H1 (cell line): ENCODE results near the gene EDA. TPM values are rescaled to one million over a fixed set of nuclear protein-coding genes. Genes with fewer than 3 reads are reported as not detected.

Experiments used
- CTCF ChIA-PET: fragments of 300-600 bp; sonication (Branson Sonifier 250); formaldehyde crosslinking; loops from one replicate; lab custom pipeline; 2021; ENCODE audit not compliant: partially characterized antibody; lab: Charles Lee
- POLR2A ChIA-PET: fragments of 300-600 bp; sonication (Branson Sonifier 250); formaldehyde crosslinking; loops from one replicate; lab custom pipeline; 2021; ENCODE audit warnings: inconsistent platforms; ENCODE audit not compliant: partially characterized antibody; lab: Charles Lee
- DNase-seq, 2 experiments: peaks; one replicate each; pipeline versions ENCODE4 v3.0.0 to v3.0.0-alpha.2; 2010 to 2022; ENCODE audit warnings: low spot score in 2 of 2, low read depth in 1 of 2, mixed read lengths in 1 of 2
- FAIRE-seq: peaks from 2 replicates; lab custom pipeline; 2011; peaks lifted over from hg19 to GRCh38; lab: Jason Lieb, UNC
- H2AFZ ChIP-seq: 2 replicates; pipeline ENCODE4 v1.8.1; 2012; ENCODE audit warnings: low read length, inconsistent platforms
- H2AK5ac ChIP-seq: 2 replicates; pipeline ENCODE4 v1.6.1; 2013; ENCODE audit warnings: low read depth, low read length
- H2BK120ac ChIP-seq: replicated peaks from 2 replicates; pipeline ENCODE3; 2013; ENCODE audit warnings: low read depth, low read length, inconsistent platforms
- H2BK12ac ChIP-seq: 2 replicates; pipeline ENCODE4 v1.6.1; 2013; ENCODE audit warnings: low read depth, low read length
- H2BK15ac ChIP-seq: 2 replicates; pipeline ENCODE4 v1.6.1; 2013; ENCODE audit warnings: low read length
- H2BK20ac ChIP-seq: 2 replicates; pipeline ENCODE4 v1.6.1; 2013; ENCODE audit warnings: low read length
- H2BK5ac ChIP-seq: 2 replicates; pipeline ENCODE4 v1.6.1; 2013; ENCODE audit warnings: low read depth, low read length
- H3K14ac ChIP-seq: 2 replicates; pipeline ENCODE4 v1.6.1; 2013; ENCODE audit warnings: inconsistent platforms; ENCODE audit not compliant: insufficient read length
- H3K18ac ChIP-seq: 2 replicates; pipeline ENCODE4 v1.6.1; 2013; ENCODE audit warnings: low read length; ENCODE audit errors: extremely low read depth
- H3K23ac ChIP-seq: 2 replicates; pipeline ENCODE4 v1.6.1; 2013; ENCODE audit warnings: inconsistent platforms; ENCODE audit not compliant: insufficient read length
- H3K23me2 ChIP-seq: 2 replicates; pipeline ENCODE4 v1.6.1; 2013; ENCODE audit warnings: low read depth, low read length
- H3K27ac ChIP-seq: 2 replicates; pipeline ENCODE4 v1.6.1; 2011; ENCODE audit warnings: low read depth, low read length, inconsistent platforms
- H3K27me3 ChIP-seq, 4 experiments: replicated peaks in 1 of 4; 1 replicate in 1 of 4; 2 replicates in 3 of 4; pipeline versions ENCODE4 v1.6.1 to v1.8.1; 2011 to 2013; ENCODE audit warnings: low read length in 3 of 4, mild to moderate bottlenecking in 3 of 4, inconsistent platforms in 2 of 4, mixed read lengths in 2 of 4, moderate library complexity in 1 of 4; ENCODE audit not compliant: control insufficient read depth in 3 of 4, insufficient read depth in 3 of 4; ENCODE audit errors: extremely low read depth in 1 of 4
- H3K36me3 ChIP-seq, 4 experiments: 2 replicates each; pipeline versions ENCODE4 v1.6.1 to v1.8.1; 2011 to 2013; ENCODE audit warnings: mild to moderate bottlenecking in 4 of 4, low read length in 3 of 4, moderate library complexity in 2 of 4, control low read depth in 1 of 4, inconsistent platforms in 1 of 4; ENCODE audit not compliant: insufficient read depth in 4 of 4, control insufficient read depth in 2 of 4
- H3K4ac ChIP-seq: replicated peaks from 2 replicates; pipeline ENCODE3; 2013; ENCODE audit warnings: low read length, low read depth, mixed read lengths, inconsistent platforms; ENCODE audit not compliant: insufficient read length
- H3K4me1 ChIP-seq, 4 experiments: replicated peaks in 1 of 4; 1 replicate in 1 of 4; 2 replicates in 3 of 4; pipeline versions ENCODE4 v1.6.1 to v1.8.1; 2011 to 2013; ENCODE audit warnings: low read length in 3 of 4, inconsistent platforms in 2 of 4, mixed read lengths in 1 of 4; ENCODE audit not compliant: insufficient read depth in 4 of 4, control insufficient read depth in 3 of 4
- H3K4me2 ChIP-seq, 2 experiments: 2 replicates each; pipeline versions ENCODE4 v1.6.1 to v1.8.1; 2011 to 2013; ENCODE audit warnings: low read depth in 2 of 2, low read length in 2 of 2, control low read depth in 1 of 2, inconsistent platforms in 1 of 2, mild to moderate bottlenecking in 1 of 2; ENCODE audit not compliant: insufficient read depth in 1 of 2
- H3K4me3 ChIP-seq, 4 experiments: fragments of 200-600, 300-600 bp in 1 of 4; sonication (generic), shearing (Covaris generic), sonication (Bioruptor Twin) in 1 of 4; 2 replicates each; pipeline versions ENCODE4 v1.5.1 to v1.8.1; 2011 to 2016; ENCODE audit warnings: low read length in 4 of 4, low read depth in 3 of 4, control low read depth in 2 of 4, inconsistent platforms in 2 of 4, mild to moderate bottlenecking in 2 of 4, mixed read lengths in 1 of 4, moderate library complexity in 1 of 4; ENCODE audit not compliant: insufficient read depth in 2 of 4; ENCODE audit errors: extremely low read depth in 1 of 4
- H3K56ac ChIP-seq: replicated peaks from 2 replicates; pipeline ENCODE3; 2013; ENCODE audit warnings: low read depth, mild to moderate bottlenecking, mixed read lengths, low read length, inconsistent platforms; ENCODE audit not compliant: insufficient read length
- H3K79me1 ChIP-seq: 2 replicates; pipeline ENCODE4 v1.6.1; 2013; ENCODE audit warnings: low read depth, low read length, control low read depth
- H3K79me2 ChIP-seq, 2 experiments: 2 replicates each; pipeline versions ENCODE4 v1.6.1 to v1.8.1; 2012 to 2013; ENCODE audit warnings: low read length in 2 of 2, mild to moderate bottlenecking in 2 of 2, inconsistent platforms in 1 of 2; ENCODE audit not compliant: insufficient read depth in 2 of 2, control insufficient read depth in 1 of 2
- H3K9ac ChIP-seq, 4 experiments: replicated peaks in 1 of 4; 1 replicate in 1 of 4; 2 replicates in 3 of 4; pipeline versions ENCODE4 v1.6.1 to v1.8.1; 2011 to 2013; ENCODE audit warnings: low read depth in 3 of 4, low read length in 3 of 4, control low read depth in 2 of 4, mild to moderate bottlenecking in 2 of 4, moderate library complexity in 2 of 4, inconsistent platforms in 1 of 4; ENCODE audit errors: extremely low read depth in 1 of 4
- H3K9me3 ChIP-seq, 2 experiments: 2 replicates each; pipeline versions ENCODE4 v1.6.1 to v1.8.1; 2012 to 2013; ENCODE audit warnings: mild to moderate bottlenecking in 2 of 2, moderate library complexity in 2 of 2, control low read depth in 1 of 2, inconsistent platforms in 1 of 2, low read depth in 1 of 2, low read length in 1 of 2, mixed read lengths in 1 of 2; ENCODE audit not compliant: insufficient read depth in 2 of 2
- H4K20me1 ChIP-seq, 2 experiments: replicated peaks in 1 of 2; 2 replicates each; pipeline versions ENCODE3 to v1.8.1; 2011 to 2013; ENCODE audit warnings: inconsistent platforms in 2 of 2, low read length in 2 of 2, mild to moderate bottlenecking in 1 of 2; ENCODE audit not compliant: insufficient read depth in 2 of 2, control insufficient read depth in 1 of 2
- H4K5ac ChIP-seq: 2 replicates; pipeline ENCODE4 v1.6.1; 2013; ENCODE audit warnings: low read length, low read depth, mixed read lengths, inconsistent platforms; ENCODE audit not compliant: insufficient read length
- H4K8ac ChIP-seq: 2 replicates; pipeline ENCODE4 v1.8.0; 2013; ENCODE audit warnings: mild to moderate bottlenecking, moderate library complexity, low read length, inconsistent platforms; ENCODE audit not compliant: insufficient read depth; ENCODE audit errors: extremely low read depth
- H4K91ac ChIP-seq: replicated peaks from 2 replicates; pipeline ENCODE3; 2013; ENCODE audit warnings: low read length, mixed read lengths, inconsistent platforms; ENCODE audit not compliant: insufficient read length
- BCL11A ChIP-seq, 2 experiments: IDR thresholded peaks; one replicate each; pipeline ENCODE4 v1.6.1; 2011; ENCODE audit warnings: low read depth in 2 of 2, low read length in 2 of 2, mild to moderate bottlenecking in 2 of 2
- CBX8 ChIP-seq: fragments of 300-800, 300-1000 bp; sonication (generic); IDR thresholded peaks from 2 replicates; pipeline ENCODE4 v1.7.1; 2016; ENCODE audit warnings: low read depth, low read length, borderline replicate concordance
- CHD2 ChIP-seq: IDR thresholded peaks from 2 replicates; pipeline ENCODE4 v1.6.1; 2012; ENCODE audit warnings: low read length, improper control_type of control experiment
- EGR1 ChIP-seq: IDR thresholded peaks from 2 replicates; pipeline ENCODE4 v1.6.1; 2011; ENCODE audit warnings: low read depth, low read length, borderline replicate concordance
- GABPA ChIP-seq: IDR thresholded peaks from 2 replicates; pipeline ENCODE4 v1.6.1; 2011; ENCODE audit warnings: mild to moderate bottlenecking, low read length, moderate library complexity, borderline replicate concordance; ENCODE audit not compliant: insufficient read depth
- RFX5 ChIP-seq: IDR thresholded peaks from 2 replicates; pipeline ENCODE4 v1.6.1; 2011; ENCODE audit warnings: low read depth, low read length, improper control_type of control experiment, borderline replicate concordance
- SRF ChIP-seq: IDR thresholded peaks from 2 replicates; pipeline ENCODE4 v1.6.1; 2011; ENCODE audit warnings: mild to moderate bottlenecking, low read depth, low read length, moderate library complexity
- TAF1 ChIP-seq: IDR thresholded peaks from 2 replicates; pipeline ENCODE4 v1.6.1; 2011; ENCODE audit warnings: mild to moderate bottlenecking, low read depth, low read length
- TEAD4 ChIP-seq: IDR thresholded peaks from 2 replicates; pipeline ENCODE4 v1.6.1; 2012; ENCODE audit warnings: low read depth, low read length, inconsistent platforms, mixed read lengths
- YY1 ChIP-seq: IDR thresholded peaks from 2 replicates; pipeline ENCODE4 v1.6.1; 2011; ENCODE audit warnings: low read depth, mild to moderate bottlenecking, low read length
- WGBS, 2 experiments: shearing (Covaris generic) in 1 of 2; methylation state at CpG; one replicate each; pipeline versions ENCODE4 v1.1.6 to v1.1.7; 2013 to 2015; ENCODE audit warnings: low lambda C conversion rate in 2 of 2, mixed read lengths in 2 of 2, inconsistent platforms in 1 of 2, low coverage in 1 of 2, missing lambda C conversion rate in 1 of 2; ENCODE audit not compliant: insufficient replicate concordance in 2 of 2, insufficient coverage in 1 of 2, insufficient read length in 1 of 2; ENCODE audit errors: extremely low coverage in 1 of 2, missing lambda C conversion rate in 1 of 2; 5-methylcytosine and 5-hydroxymethylcytosine counted together
- polyA plus RNA-seq, 7 experiments: library from polyadenylated mRNA; depleted of rRNA in 3 of 7; stranded (reverse) in 5 of 7; unstranded in 2 of 7; fragments of >200 nt in 5 of 7; fragments of 200-250 nt in 2 of 7; gene quantifications; 1 replicate in 5 of 7; 2 replicates in 1 of 7; 4 replicates in 1 of 7; pipeline versions ENCODE4 v1.2.1 to v1.2.3, GENCODE V29; 2011 to 2013; ENCODE audit warnings: missing spikeins in 2 of 7, mixed read lengths in 2 of 7
- total RNA-seq: library from RNA; stranded (reverse); fragmentation: NEBNext Ultra II Directional; extraction: Animal tissue kit (Norgen Biotek cat#: 25700); gene quantifications from 2 replicates; pipeline ENCODE4 v1.2.1, GENCODE V29; 2021

EDA gene
- total and polyA plus RNA-seq, 2 of the 8 experiments (the other 6 are each of a cell fraction or from before 2014, with no cell fraction given): 7.5 to 10.5 TPM

DNA sequence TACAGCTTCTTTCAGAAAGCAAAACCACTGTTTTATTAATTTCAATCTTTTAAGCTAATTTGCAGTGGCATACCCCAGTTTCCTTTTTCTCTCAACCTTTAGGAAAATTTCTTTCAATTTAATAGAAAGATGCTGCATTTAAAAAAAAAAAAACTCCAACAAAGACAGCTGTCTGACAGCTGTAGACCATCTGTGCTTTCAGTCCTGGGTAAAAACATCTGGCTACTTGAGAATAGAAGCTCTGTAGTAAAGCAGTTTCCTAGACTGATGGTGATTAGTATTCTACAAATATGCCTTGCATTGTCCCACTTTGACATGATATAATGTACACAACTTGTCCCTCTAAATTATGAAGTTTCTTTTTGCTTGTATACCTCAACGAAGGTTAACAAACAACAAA is 197.8 kb downstream of the EDA start:
- no peak overlapping the region for H4K5ac ChIP-seq
- H3K18ac ChIP-seq: no peak overlapping the region
- DNase-seq (no peak), FAIRE-seq (no peak)
- no peak overlapping the region for H2BK5ac ChIP-seq
- no peaks in the 10 kb centered on the region for H3K36me3 ChIP-seq
- H3K4me3 ChIP-seq: no peak overlapping the region
- H3K4me2 ChIP-seq: no peak overlapping the region
- no peak overlapping the region for H2BK120ac ChIP-seq
- no peak overlapping the region for H3K4ac ChIP-seq
- H3K27me3 ChIP-seq: no peaks in the 10 kb centered on the region
- POLR2A ChIA-PET: no interaction called here
- no peak overlapping the region for H2BK15ac ChIP-seq
- no peaks in the 10 kb centered on the region for H4K20me1 ChIP-seq
- H4K91ac ChIP-seq: no peak overlapping the region
- H3K9ac ChIP-seq: no peak overlapping the region
- no peaks in the 10 kb centered on the region; the same call in 1 of the 2 replicates for H3K79me1 ChIP-seq
- H2BK20ac ChIP-seq: no peak overlapping the region
- no peak overlapping the region for H3K56ac ChIP-seq
- TF ChIP-seq GABPA: no peak
- TF ChIP-seq CBX8: no peak
- no peak for TF ChIP-seq EGR1
- TF ChIP-seq BCL11A (IDR thresholded peaks at IDR 0.05; ENCODE audit: low read depth in 2 of 2, low read length in 2 of 2): no peak
- TF ChIP-seq RFX5: no peak
- no peak for TF ChIP-seq SRF
- no peak for TF ChIP-seq YY1
- TF ChIP-seq TAF1: no peak
- no peak for TF ChIP-seq CHD2
- TF ChIP-seq TEAD4: no peak
- no peak overlapping the region for H2BK12ac ChIP-seq
- 87% methylated on average over 1 of the region's 1 CpG; no CpG with 5 or more reads in 1 of the 2 experiments for WGBS, 2 experiments
- CTCF ChIA-PET: interaction anchor here (0.6 to 1.0 kb wide), 2 partner anchors 217 to 271 kb away, joined by 3 read pairs; no protein-coding TSS in a partner anchor
- no peaks in the 10 kb centered on the region for H3K23me2 ChIP-seq
- H3K27ac ChIP-seq: no peak overlapping the region
- no peak overlapping the region for H2AFZ ChIP-seq
- no peaks in the 10 kb centered on the region for H3K9me3 ChIP-seq
- H3K4me1 ChIP-seq: no peaks in the 10 kb centered on the region
- H3K23ac ChIP-seq: no peak overlapping the region
- H3K14ac ChIP-seq: no peak overlapping the region
- H3K79me2 ChIP-seq: no peaks in the 10 kb centered on the region
- no peak overlapping the region for H4K8ac ChIP-seq
- H2AK5ac ChIP-seq: no peak overlapping the region
